GM18873 (cell line): ENCODE data around the gene DSG3.

Source experiments
- ATAC-seq: cut with Tn5 transposase; IDR thresholded peaks from one replicate; pipeline ENCODE4 v1.9.1; 2021; ENCODE audit warnings: mild to moderate bottlenecking, moderate library complexity, moderate number of reproducible peaks; ENCODE audit not compliant: unreplicated experiment, low FRiP score

The DSG3 gene

DNA sequence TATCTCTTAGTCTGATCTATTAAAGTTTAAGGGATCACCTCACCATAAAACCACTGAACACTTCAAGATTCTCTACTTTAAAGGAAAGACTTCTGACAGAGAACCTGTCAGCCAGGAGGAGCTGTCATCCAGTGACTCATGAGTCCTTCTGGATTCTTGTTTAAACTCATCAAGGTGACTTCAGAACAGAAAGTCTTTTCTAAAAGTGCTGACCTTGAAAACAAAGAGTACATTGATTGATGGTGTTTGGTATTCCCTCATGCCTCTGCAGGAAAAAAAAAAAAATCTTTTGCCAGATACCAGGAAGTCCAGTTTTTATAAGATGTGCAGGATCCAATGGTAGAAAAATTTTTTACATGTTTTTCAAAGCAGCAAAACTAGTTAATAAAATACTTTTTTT lies 62.8 kb downstream of the DSG3 start:
- ATAC-seq, result no peak

- ATAC-seq, result no peak
Observed at GRCh38 chr18:31511098-31511497, 63.6 kb downstream of the DSG3 start.

GRCh38 chr18:31512203-31512764 lies 64.7 kb downstream of the DSG3 start:
- ATAC-seq, result no peak

- ATAC-seq, result no peak
Observed at GRCh38 chr18:31513189-31513935, 65.8 kb downstream of the DSG3 start.

DNA sequence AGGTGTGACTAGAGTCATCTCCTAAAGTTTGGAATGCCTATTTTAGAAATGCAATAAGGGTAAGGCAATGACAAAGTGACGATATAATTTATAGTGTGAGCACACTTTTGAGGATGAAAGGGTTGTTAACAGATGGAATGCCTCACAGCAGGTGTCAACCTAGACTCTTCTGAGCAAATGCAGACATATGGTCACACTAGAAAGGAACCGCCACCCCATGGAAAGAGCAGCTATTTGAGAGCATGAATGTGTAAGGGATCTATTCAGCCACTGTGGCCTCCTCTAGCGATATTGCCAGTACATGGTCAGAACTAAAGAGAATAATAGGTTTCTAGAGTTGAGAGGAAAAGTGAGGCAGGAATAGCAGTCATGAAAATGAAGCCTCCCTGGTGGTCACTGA lies 68.9 kb downstream of the DSG3 start:
- no peak for ATAC-seq

GRCh38 chr18:31526374-31526773 lies 78.8 kb downstream of the DSG3 start:
- ATAC-seq, result no peak
